HG02759 (cell line): ENCODE data around the gene CMTR1.
"Not testable (repeated sequence)": the region's sequence is repeated elsewhere in the genome, so short reads cannot be mapped to it uniquely, and the experiment has no call there.

ENCODE experiments used
- ATAC-seq: cut with Tn5 transposase; IDR thresholded peaks from one replicate; pipeline ENCODE4 v1.9.1; 2021; ENCODE audit warnings: mild to moderate bottlenecking, moderate library complexity; ENCODE audit not compliant: unreplicated experiment

CMTR1 gene

GRCh38 chr6:37432916-37433656 is at the start of gene CMTR1:
Gene CMTR1, plus strand, starts transcription at chr6:37433221. Its CDS starts 2,409 bp downstream, at chr6:37435630.
- ATAC-seq = peak; percentile 90

DNA sequence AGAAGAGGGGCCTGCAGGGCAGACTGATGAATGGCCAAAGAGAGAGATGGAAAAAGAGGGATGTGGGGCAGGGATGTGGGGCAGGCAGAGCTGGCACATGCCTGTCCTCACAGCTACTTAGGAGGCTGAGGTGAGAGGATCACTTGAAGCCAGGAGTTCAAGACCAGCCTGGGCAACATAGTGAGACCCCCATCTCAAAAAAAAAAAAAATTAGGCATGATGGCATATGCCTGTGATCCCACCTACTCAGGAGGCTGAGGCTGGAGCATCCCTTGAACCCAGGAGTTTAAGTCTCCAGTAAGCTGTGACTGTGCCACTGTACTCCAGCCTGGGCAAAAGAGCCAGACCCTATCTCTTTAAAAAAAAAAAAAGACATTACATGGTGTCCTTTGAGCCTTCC is 44.4 kb upstream of the CMTR1 start:
- ATAC-seq = no peak

DNA sequence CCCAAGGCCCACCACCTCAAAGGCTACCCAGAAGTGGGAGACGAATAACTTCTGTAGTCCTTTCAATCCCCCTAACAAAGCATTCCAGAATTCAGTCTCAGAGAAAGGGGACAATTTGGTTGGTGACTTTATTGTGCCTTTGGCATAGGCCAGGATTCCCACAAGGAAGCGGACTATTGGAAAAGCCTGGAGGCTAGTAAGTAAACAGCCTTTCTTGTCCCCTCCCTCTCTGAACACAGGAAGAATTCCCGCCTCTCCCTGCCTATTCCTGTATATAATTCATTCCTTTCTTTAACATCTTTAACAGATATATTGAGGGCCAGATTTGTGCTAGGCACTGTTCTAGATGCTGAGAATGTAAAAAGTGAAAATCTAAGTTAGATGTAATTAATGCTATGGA is 43.2 kb upstream of the CMTR1 start:
- ATAC-seq = no peak

DNA sequence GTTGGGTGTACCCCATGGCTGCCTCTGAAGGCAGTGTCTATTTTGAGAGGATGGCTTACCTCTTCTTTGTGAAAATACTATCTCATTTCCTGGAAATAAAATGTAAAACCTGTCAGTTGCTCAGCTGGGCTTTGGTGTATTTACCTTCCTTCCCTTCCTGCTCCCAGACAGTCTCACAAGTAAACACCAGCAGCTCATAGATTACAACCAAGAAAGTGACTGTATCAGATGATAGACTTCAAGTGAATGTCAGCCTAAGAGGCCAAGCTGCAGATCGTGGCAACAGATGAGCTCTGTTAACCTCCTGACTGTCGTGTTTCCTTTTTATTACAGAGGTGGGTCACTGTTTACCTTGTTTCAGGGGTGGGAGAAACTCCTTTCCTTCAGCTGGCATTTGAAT is 41.9 kb upstream of the CMTR1 start:
- ATAC-seq = no peak

- no peak for ATAC-seq
Measured at GRCh38 chr6:37392821-37393220, 40.2 kb upstream of the CMTR1 start.

- ATAC-seq = no peak
Measured at GRCh38 chr6:37393381-37393929, 39.6 kb upstream of the CMTR1 start.

GRCh38 chr6:37396571-37397180 is 36.3 kb upstream of the CMTR1 start:
- ATAC-seq = no peak

GRCh38 chr6:37399131-37399530 is 33.9 kb upstream of the CMTR1 start:
- no peak for ATAC-seq

GRCh38 chr6:37399795-37400490 is 33.1 kb upstream of the CMTR1 start:
- ATAC-seq = no peak

DNA sequence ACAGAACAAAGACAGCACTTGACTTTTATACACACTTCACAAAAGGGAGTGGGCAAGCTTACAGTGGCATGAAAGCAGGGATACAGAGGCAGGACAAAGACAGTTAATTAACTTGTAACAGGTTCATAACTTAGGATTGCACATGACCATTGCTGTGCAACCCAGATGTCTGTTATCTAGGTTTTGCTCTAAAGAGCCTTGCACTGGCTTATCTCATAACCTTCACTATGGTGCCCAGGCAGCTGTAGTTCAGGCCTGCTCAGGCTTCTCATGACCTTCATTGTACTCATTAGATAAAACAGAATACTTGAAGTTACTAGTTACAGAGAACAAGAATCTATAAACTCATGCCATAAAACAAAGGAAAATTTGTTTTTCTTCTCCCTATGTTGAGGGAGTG is 31.4 kb upstream of the CMTR1 start:
- ATAC-seq = not testable (repeated sequence)

DNA sequence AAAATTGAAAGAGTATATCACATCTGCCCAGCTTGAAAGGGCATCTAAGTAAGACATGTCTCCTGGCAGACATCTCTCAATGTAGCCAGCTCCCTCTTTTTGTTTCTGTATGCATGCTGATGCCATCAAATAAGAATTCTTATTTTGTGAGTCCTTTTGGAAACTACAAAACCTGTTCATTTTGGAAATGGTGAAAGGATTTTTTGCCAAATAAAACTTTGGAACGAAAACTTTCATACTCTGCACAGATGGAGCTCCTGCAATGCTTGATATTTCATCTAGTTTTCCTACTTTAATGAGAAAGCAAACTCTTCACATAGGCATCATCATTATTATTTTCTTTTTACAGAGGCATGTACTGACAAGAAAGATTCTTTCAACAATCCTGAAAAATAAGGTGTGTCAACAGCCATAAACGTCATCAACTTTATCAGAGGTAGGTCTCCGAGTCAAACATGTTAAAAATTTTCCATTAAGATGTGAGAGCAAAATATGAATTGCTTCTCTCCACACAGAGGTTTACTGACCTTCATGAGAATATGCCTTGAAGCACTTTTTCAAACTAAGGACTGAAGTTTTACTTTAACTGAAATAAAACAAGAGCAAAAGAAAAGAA is 26.2 kb upstream of the CMTR1 start:
- no peak for ATAC-seq

DNA sequence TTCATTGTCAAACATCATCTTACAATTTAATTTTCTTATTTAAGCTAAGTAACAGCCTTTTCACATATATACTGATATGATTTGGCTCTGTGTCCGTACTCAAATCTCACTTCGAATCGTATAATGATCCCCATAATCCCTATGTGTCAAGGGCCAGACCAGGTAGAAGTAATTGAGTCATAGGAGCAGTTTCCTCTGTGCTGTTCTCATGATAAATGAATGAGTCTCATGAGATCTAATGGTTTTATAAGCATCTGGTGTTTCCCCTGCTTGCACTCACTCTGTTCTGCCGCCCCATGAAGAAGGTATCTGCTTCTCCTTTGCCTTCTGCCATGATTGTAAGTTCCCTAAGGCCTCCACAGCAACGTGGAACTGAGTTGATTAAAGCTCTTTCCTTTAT is 25.1 kb upstream of the CMTR1 start:
- no peak for ATAC-seq

- no peak for ATAC-seq
Measured at GRCh38 chr6:37409501-37409900, 23.5 kb upstream of the CMTR1 start.

GRCh38 chr6:37417393-37417792 is 15.6 kb upstream of the CMTR1 start:
- no peak for ATAC-seq

DNA sequence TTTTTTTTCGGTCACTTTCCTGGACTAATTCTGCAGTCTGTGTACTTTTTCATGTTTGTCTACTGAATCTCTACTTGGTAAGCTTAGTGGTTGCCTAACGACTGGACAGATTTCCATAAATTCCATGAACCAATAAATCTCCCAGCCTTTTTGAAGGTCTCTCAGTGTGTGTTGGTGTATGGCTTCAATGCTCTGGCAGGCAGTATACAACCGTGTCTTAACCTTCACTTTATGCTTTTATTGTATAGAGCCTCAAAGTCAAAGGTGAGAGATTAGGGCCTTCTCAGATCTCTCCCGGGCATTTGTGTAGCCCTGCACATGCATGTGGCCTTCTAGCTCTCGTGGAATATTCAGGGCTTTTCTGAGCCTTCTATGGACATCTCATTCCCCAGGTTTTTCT is 14.3 kb upstream of the CMTR1 start:
- ATAC-seq = no peak

- ATAC-seq = no peak
Measured at GRCh38 chr6:37426058-37426944, 6.7 kb upstream of the CMTR1 start.

- no peak for ATAC-seq
Measured at GRCh38 chr6:37426945-37427510, 6.0 kb upstream of the CMTR1 start.

GRCh38 chr6:37429352-37429750 is 3.7 kb upstream of the CMTR1 start:
- ATAC-seq = no peak

DNA sequence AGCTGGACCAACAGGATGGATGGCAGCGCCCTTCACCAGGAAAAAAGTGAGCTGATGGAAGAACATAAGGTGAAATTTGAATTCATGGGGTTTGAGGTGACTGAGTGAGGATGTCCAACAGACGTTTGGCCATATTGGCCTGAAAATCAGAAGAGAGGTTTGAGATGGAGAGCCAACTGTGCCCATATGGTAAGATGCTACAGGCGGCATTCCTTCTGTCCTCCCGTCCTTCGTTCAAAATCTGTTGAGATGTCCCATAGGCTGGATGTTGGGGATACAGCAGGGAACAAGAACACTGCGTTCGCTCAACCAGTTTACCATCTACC is 468 bp upstream of the CMTR1 start:
- no peak for ATAC-seq

- peak; percentile 25 for ATAC-seq
Measured at GRCh38 chr6:37433657-37434271, 743 bp downstream of the CMTR1 start.
